HEK293T (cell line): ENCODE measurements around the gene FUBP1.
A peak's percentile ranks its signal among the peaks of the same experiment; 100 is the strongest.

Experiments used
- ARNT ChIP-seq: fragments of 450-650 bp; IDR thresholded peaks from 2 replicates; pipeline ENCODE4 v1.6.1; 2017; ENCODE audit warnings: mild to moderate bottlenecking
- BHLHE40 ChIP-seq: fragments of 450-650 bp; IDR thresholded peaks from 2 replicates; pipeline ENCODE4 v1.6.1; 2016; ENCODE audit warnings: mild to moderate bottlenecking, moderate library complexity, borderline replicate concordance
- CTBP1 ChIP-seq: fragments of 450-650 bp; IDR thresholded peaks from 2 replicates; pipeline ENCODE4 v1.6.1; 2016; ENCODE audit warnings: borderline replicate concordance
- ELF4 ChIP-seq: fragments of 450-650 bp; IDR thresholded peaks from 2 replicates; pipeline ENCODE4 v1.6.1; 2017; ENCODE audit warnings: antibody characterized with exemption
- FOXA1 ChIP-seq: fragments of 450-650 bp; IDR thresholded peaks from 2 replicates; pipeline ENCODE4 v1.6.1; 2016; ENCODE audit warnings: mild to moderate bottlenecking
- FOXK2 ChIP-seq: fragments of 450-650 bp; IDR thresholded peaks from 2 replicates; pipeline ENCODE4 v1.6.1; 2016; ENCODE audit warnings: mild to moderate bottlenecking
- FOXM1 ChIP-seq: fragments of 450-650 bp; IDR thresholded peaks from 2 replicates; pipeline ENCODE4 v1.6.1; 2017; ENCODE audit warnings: mild to moderate bottlenecking, borderline replicate concordance
- HDGF ChIP-seq: fragments of 450-650 bp; IDR thresholded peaks from 2 replicates; pipeline ENCODE4 v1.6.1; 2017; ENCODE audit warnings: antibody characterized with exemption, borderline replicate concordance
- L3MBTL2 ChIP-seq: fragments of 450-650 bp; conservative IDR thresholded peaks from 2 replicates; pipeline ENCODE4 v1.6.1; 2016; ENCODE audit warnings: mild to moderate bottlenecking
- LEF1 ChIP-seq: fragments of 450-650 bp; IDR thresholded peaks from 2 replicates; pipeline ENCODE4 v1.6.1; 2017; ENCODE audit warnings: mild to moderate bottlenecking, borderline replicate concordance
- NFRKB ChIP-seq: fragments of 450-650 bp; IDR thresholded peaks from 2 replicates; pipeline ENCODE4 v1.6.1; 2016; ENCODE audit warnings: mild to moderate bottlenecking, moderate library complexity
- SP1 ChIP-seq: fragments of 450-650 bp; IDR thresholded peaks from 2 replicates; pipeline ENCODE4 v1.6.1; 2017
- SUZ12 ChIP-seq: fragments of 450-650 bp; IDR thresholded peaks from 2 replicates; pipeline ENCODE4 v1.6.1; 2016; ENCODE audit warnings: mild to moderate bottlenecking
- TF ChIP-seq, protein P1 (sequence below): fragments of 450-650 bp; IDR thresholded peaks from 2 replicates; pipeline ENCODE4 v1.6.1; 2016

DNA sequence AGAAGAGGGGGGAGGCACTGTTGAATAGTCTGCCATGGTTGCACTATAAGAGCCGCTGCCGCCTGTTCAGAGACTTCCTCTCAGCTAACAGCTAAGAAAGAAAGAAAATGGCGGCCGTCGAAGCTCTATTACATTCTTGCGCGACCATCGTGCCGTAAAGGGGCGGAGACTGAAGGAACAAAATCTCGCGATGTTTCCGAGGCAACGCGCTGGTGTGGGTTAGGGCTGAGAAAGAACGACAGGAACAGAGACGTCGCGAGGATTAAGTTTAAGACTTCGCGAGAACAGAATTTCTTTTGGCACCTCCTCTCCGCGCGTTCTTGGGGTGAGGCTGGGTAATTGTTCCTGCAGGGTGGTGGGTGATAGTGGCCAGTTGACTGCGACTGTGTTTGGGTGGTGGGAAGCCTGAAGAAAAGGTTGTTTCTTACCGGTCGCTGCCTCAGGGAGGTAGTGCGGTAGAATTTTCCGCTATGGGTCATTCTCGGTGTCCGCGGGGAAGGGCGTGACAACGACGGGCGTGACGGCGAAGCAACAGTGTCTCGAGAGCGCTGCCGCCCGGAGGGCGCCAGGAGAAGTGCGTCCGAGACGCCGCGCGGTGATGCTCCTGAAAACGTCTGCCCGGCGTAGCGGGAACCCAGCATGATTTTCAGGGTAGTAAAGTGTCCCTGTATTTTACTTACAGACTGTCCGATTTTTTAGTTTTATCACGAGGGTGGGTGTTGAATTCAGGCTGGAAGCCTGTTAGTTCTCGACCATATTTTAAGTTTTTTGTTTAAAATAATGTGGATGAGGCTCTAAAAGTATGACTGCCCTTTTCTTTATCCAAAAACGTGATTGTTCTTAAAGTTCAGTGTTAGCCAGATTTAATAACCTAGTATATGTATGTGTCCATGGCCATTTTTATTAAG lies at the start of gene FUBP1:
- TF ChIP-seq, protein P1, sequence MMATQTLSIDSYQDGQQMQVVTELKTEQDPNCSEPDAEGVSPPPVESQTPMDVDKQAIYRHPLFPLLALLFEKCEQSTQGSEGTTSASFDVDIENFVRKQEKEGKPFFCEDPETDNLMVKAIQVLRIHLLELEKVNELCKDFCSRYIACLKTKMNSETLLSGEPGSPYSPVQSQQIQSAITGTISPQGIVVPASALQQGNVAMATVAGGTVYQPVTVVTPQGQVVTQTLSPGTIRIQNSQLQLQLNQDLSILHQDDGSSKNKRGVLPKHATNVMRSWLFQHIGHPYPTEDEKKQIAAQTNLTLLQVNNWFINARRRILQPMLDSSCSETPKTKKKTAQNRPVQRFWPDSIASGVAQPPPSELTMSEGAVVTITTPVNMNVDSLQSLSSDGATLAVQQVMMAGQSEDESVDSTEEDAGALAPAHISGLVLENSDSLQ: peak; percentile 12
- TF ChIP-seq SP1 (peak; percentile 82; the same call in 1 of the 2 replicates), FOXM1 (no peak), HDGF (no peak), SUZ12 (no peak), FOXK2 (no peak), ARNT (no peak), BHLHE40 (no peak), LEF1 (no peak), ELF4 (peak; percentile 53; the same call in 1 of the 2 replicates), NFRKB (peak; percentile 93; the same call in 1 of the 2 replicates), L3MBTL2 (peak; percentile 84), CTBP1 (peak; percentile 22; the same call in 1 of the 2 replicates), FOXA1 (no peak)
